ENCODE results near the gene POU6F2.

Gene POU6F2

DNA sequence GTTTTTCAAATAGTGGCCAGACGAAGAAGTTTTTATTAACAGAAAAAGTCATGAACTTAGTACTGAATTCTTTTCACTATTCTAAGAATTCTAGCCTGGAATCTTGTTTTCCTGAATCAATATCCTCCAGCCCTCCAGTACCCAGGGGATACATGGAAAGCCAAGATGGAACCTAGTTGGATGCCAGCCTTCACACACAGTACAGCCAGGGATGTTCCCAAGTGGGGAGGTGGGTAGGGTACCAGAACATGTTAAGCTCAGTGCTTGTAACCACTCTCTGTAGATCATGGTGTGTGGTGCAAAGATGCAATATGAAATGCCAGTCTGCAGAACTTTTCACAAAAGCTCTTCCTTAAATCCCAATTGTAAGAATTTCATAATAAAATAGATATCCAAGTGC, 128.0 kb downstream of the POU6F2 start:
- in situ Hi-C loops (cut with MboI; ENCODE audit: low sequenced_read_pairs) = no loop called here

DNA sequence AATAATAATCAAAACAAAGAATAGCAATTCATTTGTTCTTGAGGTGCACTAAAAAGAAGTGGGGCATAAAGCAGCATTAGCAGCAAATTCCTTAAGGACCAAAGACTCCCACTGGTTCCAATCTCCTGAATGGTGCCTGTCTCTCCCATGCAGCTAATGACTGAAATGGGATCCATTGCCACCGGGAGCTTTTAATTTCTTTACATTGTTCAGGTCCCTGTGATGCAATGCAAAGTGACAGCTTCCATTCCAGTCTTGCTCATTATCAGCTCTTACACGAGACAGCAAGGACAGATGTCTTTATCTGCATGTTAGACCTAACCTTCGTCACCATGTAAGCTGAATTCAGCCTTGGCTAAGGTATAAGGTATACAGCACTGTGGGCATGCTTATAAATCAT, 148.1 kb downstream of the POU6F2 start:
- in situ Hi-C loops (cut with MboI; ENCODE audit: low sequenced_read_pairs) = no loop called here

DNA sequence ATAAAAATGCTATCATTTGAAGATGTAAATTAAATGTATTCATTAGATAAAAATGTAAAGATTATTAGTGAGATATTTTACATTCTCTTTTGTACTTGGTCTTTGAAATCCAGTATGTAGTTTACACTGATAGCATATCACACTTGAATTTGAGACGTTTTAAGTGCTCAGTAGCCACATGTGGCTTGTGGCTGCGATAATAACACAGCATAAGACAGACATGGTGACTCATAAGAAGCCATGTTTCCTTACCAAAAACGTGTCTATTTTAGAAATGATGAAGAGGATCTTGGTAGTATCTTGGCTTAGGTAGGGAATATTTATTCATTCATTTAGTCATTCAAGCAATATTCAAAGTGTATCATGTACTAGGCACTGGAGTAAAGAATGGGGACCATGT, 149.3 kb downstream of the POU6F2 start:
- in situ Hi-C loops (cut with MboI; ENCODE audit: low sequenced_read_pairs) = no loop called here

DNA sequence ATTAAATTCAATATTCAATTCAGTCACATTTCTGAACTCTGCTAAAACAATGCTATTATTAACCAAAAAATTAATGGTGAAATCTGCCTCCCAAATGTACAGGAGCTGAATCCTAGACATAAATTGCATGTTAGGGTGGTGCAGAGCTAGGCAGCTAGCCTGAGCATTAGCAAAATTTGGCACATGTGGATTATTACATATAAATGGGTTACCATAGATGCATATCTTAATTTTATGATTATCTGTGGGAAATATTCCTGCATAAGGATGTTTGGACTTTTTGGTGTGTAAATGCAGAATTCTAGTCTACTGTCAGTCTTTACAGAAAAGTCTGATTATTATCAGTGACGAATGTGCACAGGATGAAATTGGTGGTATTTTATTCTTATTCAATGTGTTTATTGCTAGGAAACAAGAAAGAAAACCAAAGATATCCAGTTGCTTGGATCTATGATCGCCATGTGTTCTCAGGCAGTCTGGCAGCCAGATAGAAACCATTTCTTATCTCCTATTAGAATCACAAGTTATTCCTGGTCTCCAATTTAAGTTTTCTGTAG, 150.7 kb downstream of the POU6F2 start:
- in situ Hi-C loops (cut with MboI; ENCODE audit: low sequenced_read_pairs) = no loop called here

DNA sequence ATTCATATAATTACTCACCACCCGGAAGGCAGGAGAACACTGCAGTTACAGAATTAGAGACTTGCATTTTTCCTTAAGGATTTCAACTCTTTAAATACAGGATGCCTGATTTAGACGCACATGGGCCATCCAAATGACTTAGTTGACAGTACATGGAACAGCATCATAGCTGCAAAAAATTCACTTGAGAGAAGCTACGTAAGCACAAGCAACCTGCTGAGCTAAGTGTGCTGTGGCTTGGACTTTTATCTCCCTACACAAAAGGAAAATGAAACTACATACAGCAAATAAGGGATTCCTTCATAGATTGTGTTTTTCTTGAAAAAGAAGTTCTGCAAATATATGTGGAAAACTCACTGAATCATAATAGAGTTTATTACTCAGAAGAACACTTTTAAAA, 152.6 kb downstream of the POU6F2 start:
- in situ Hi-C loops (cut with MboI; ENCODE audit: low sequenced_read_pairs) = no loop called here

DNA sequence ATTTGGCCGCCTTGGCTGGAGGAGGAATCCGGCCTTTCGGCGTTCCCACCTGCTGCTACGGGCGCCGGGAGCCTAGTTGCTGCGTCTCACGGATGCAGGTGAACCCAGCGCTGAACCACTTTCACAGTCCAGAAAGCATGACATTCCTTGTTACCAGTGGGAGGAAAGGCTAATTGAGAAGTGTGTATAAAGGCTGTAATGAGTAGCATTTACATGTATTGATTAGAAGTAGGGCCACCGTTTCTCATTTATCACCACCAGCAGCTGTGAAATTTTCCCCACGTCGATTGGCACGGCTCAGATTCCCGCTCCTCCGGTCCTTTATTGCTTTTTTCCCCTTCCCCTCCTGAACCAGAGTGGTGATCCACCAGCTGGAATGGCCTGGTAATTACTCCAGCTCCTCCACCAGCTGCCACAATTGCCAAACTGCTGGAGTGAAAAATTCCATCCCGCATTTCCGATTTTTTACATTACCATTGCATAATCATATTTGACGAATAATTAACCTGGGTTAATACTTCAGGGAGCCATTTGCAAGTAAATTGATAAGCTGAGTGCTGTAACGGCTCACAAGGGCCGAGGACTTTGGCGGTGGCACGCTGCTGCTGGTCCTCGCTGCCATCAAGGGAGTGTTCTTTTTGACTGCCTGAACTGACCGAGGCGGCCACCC, 153.3 kb downstream of the POU6F2 start:
- in situ Hi-C loops (cut with MboI; ENCODE audit: low sequenced_read_pairs) = no loop called here

DNA sequence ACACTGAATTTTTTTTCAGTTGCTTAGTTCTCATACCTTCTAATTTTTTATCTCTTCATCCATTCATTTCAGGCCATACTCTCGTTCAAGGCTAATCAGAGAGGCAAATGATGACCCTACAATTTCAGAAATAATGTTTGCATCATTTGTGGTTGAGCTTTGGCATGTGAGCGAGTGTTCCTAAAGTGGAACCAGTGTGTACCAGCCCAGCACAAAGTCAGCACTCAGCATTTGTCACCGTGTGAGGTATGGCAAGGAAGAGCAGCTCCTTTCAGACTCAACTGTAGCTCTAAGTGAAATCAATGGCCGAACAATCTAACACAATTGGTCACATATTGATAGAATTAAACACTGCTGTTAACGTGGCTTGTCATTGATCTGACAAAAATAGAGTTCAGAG, 154.6 kb downstream of the POU6F2 start:
- in situ Hi-C loops (cut with MboI; ENCODE audit: low sequenced_read_pairs) = no loop called here

DNA sequence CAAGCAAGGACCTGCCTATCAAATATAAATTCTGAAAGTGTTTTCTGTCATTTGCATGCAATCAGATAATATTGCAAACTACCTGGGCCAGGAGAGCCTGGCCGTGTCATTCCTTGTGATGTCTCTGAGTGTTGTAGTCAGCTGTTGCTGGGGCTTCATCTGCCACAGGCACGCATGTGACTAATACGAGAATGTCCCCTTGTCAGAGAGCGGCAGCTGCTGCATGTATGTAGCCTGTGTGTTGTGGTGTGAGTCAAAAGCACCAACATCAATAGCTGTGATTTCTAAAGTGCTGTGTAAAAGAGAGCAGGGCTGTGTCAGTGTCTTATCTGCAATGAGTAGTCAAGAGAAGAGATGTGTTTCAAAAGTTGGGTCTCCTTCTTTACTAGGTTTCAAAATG, 155.4 kb downstream of the POU6F2 start:
- in situ Hi-C loops (cut with MboI; ENCODE audit: low sequenced_read_pairs) = no loop called here

DNA sequence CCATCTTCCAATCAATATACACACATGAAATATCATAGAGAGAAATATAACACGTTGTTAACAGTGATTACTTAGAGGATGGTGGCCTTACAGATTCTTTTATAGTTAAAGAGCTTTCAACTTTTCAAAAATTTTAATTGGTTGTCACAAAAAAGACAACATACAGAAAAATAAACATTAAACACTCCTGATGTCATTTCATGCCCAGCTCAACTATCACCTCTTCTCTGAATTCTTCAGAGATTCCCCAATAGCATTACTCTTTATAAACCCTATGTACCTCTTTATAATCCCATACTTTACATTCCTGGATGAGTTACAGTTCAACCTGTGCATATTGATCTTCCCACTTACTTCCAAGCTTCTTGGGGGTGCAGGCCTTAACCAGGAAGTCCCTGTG, 159.8 kb downstream of the POU6F2 start:
- in situ Hi-C loops (cut with MboI; ENCODE audit: low sequenced_read_pairs) = no loop called here

DNA sequence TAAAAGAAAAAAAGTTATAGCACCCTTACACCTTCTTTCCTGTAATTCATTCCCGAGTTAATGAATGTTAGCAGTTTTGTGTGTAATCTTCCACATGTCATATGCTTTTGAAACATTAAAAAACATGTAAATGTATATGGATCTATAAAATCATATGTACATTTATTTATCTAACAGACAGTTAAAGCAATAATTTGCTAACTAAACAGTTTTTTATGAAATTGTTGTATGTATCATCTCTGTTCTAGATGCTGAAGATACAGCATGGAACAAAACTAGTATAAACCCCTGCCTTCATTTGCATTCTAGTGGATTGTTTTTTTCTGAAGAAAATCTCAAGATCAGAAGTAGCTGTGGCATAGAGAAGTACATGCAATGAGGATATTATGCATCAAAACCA, 165.0 kb downstream of the POU6F2 start:
- in situ Hi-C loops (cut with MboI; ENCODE audit: low sequenced_read_pairs) = no loop called here

DNA sequence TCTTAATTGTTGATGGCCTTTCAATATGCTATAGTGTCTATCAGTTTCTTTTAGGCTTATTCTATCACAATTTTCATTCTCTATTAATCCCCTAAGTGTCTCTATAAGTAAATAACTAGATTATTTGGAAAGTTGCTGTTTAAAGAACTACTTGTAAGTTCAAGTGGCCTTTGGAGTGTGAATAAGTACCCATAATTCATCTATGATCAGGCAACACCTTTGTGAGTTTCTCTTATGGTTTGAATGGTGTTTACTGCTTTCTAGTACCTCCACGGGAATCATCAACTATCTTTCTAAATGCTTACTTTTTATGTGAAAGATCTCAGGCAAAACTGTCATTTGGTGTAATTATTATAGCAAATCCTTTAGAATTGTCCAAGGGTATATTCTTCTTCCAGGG, 166.7 kb downstream of the POU6F2 start:
- in situ Hi-C loops (cut with MboI; ENCODE audit: low sequenced_read_pairs) = no loop called here

DNA sequence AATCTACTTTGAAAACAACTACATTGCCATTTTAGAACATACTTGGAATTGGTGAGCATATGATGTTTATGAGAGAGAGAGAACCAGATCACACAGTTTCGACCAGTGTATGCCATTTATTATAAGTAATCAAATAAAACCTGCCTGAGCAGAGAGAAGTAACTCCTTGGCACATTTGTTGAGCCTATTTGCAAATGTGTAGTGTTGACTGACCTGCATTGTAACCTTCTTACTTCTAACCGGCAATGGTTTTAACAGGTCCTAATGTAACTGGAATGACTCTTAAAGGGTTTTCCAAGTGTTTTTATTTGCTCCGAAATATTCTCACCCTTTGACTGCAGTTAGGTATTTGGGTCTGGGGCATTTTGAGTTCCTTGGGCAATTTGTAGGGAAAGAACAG, 167.6 kb downstream of the POU6F2 start:
- in situ Hi-C loops (cut with MboI; ENCODE audit: low sequenced_read_pairs) = no loop called here

DNA sequence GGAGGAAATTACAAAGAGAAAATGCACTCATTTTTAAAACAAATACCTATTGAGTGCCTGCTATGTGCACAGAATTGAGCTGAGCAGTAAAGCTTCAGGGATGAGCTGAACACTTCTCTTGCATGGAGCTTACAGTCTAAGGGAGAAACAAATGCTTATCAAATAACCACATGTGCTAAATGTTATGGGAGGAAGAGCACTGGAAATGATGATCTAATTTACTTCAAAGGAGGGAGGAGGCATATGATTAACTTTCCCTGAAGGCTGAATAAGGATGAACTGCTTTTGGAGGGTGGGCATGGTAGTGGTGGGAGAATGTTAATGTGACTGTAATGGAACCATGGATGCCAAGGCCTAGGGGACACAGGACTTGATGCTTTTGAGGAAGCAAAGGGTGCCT, 168.2 kb downstream of the POU6F2 start:
- in situ Hi-C loops (cut with MboI; ENCODE audit: low sequenced_read_pairs) = no loop called here

DNA sequence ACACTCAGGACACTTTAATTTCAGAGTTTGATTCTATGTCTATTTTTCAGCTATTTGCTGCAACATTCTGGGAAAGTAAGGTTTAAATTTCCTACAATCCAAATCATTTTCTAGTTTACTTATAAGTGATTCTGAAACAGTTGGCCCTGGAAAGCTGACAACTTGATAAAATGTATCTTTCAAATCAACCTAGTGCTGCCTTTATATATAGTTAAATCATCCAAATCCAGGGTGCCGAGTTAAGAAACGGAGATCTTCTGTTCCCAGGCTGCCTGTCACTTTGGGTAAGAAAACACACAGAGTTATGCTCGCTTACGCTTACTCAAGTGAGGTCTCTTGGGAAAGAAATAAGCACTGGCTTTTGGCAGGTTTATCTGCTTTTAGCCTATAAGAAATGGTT, 175.0 kb downstream of the POU6F2 start:
- in situ Hi-C loops (cut with MboI; ENCODE audit: low sequenced_read_pairs) = no loop called here

DNA sequence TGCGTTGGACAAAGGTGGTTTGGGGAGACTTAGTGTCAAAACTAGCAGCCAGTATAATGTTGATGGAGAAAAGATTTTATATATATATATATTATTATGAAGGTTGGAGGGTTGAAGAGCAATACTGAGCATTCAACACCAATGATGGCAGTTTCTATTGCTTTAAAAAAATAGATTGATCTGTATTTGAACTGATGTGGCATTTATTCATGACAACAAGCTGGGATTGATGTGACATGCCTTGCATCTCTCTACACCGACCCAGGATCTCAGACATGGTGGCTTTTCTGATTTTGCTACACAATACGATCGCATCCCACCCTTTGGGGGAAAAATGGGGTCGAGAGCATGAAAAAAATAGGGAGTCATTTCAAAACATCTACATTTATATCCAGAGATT, 175.4 kb downstream of the POU6F2 start:
- in situ Hi-C loops (cut with MboI; ENCODE audit: low sequenced_read_pairs) = no loop called here

DNA sequence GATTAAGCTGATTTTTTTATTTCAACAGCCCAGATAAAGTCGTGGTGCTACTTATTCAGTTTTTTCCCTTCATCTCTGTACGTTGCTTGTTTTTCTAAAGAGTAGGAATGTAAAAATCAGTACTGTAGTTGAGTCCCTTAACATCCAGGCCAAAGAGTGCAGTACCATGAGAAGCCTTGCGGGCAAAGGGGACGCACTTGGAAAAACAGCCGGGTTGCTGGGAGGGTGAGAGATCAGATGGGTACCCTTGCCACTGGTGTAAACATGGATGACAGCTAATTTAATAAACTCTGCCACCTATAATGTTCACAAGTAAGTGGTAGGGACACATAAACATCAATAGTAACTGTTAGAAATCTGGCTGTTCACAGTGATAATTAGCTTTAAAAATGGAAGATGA, 175.9 kb downstream of the POU6F2 start:
- in situ Hi-C loops (cut with MboI; ENCODE audit: low sequenced_read_pairs) = no loop called here

DNA sequence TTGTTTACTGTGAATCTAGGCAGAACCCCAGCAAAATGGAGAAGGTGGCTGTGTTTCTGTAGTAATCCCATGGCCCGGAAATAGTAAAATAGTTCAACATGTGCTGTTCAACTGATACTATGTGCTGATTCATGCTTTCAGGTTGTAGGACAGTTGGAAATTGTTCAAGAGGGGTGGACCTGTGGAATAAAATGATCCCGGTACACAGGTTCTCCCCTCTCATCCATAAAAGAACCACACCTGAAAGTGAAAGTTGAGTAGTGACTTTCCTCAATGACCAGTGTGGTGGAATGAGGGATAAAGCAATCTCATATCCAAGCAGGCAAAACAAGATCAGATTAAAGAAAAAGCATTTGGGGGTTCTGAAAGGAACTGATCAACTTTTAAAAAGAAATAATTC, 177.1 kb downstream of the POU6F2 start:
- in situ Hi-C loops (cut with MboI; ENCODE audit: low sequenced_read_pairs) = no loop called here

DNA sequence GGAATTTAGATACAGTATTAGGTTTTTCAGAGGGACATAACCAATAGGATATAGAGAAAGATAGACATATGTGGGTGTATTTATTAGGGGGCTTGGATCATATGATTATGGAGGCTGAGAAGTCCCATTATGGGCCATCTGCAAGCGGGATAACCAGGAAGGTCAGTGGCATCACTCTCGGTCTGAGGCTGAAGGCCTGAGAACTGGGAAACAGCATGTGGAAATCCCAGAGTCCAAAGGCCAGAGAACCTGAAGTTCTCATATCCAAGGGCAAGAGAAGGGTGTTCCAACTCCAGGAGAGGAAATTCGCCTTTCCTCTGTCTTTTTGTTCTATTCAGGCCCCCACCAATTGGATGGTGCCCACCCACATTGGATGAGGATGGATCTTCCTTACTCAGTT, 180.7 kb downstream of the POU6F2 start:
- in situ Hi-C loops (cut with MboI; ENCODE audit: low sequenced_read_pairs) = no loop called here

DNA sequence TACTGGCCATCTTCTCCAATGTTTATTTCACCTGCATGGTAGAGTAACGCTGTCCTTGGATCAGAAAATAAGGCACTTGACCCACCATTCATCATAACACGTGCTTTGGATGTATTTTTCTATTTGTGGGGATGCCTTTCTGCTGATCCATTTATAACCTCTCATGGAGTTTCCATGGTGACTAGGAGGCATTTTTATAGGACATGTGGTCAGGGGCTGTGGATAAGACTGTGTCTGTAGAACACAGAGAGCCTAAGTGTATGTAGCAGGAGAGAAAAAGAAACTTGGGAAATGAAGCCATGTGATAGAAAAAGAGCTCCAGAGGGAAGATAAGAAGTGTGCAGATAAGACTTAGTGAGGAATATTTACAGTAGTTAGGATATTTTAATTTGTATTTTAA, 184.2 kb downstream of the POU6F2 start:
- in situ Hi-C loops (cut with MboI; ENCODE audit: low sequenced_read_pairs) = no loop called here

DNA sequence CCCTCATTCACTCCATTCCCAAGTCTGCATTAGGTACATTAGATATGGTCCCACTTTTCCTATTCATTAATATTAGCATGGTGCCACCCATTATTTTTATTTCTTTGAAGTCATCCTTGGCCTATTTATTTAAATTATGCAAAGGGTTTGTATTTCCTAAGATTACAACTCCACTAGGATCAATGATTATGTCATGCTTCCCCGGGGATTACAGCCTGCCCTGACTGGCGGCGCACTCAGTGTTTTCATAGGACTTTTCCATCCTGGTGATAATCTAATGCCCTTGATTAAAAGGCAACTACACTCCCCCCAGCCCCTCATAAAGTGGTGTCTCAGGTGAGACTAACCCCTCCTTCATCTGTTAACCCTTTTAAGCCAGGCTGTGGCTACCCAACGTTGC, 187.2 kb downstream of the POU6F2 start:
- in situ Hi-C loops (cut with MboI; ENCODE audit: low sequenced_read_pairs) = no loop called here

DNA sequence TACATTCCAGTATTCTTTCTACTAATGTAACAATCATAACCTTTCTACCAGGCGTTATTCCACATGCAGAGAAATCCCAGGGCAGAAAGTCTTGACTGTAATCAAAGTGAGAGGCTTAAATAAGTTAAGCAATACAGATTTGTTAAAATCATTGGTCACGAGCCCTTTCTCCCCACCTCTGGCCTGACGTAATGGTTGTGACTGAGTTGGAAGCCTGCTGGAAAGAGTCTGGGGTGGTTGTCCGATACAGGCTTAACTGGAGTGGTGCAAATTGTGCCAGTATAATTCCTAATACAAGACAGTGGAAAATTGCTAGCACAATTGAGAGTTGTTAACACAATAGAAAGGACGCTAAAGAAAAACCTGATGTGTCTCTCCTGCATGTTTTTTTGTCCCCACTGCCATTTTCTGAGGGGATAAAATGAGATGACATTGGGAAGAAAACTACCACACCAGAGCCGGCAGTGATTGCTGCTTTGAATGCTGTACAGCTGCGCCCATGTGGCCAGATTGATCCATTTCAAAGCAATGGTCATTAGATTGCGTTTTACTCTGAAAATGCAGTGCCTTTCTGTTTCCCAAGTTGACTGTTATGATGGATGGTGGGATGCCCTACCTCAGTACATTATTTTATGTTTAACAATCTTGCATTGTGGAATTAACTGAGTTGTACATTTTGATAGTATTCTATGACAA, 190.8 kb downstream of the POU6F2 start:
- in situ Hi-C loops (cut with MboI; ENCODE audit: low sequenced_read_pairs) = no loop called here

DNA sequence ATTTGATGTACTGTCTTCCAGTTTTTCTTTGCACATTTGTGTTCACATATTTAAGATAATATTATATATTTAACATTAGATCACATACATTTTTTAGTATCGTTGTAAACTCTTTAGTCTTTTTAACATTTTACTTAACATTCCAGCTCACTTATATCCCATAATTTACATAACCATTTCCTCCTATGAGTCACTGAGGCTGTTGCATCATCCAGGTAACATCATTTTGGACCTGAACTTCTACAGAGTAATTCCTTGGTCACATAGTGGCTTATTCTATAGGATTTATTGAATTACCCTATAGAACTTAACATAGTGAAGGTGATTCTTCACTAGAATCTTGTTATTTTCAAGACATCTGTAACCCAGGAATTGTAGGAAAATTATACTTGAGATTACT, 194.4 kb downstream of the POU6F2 start:
- in situ Hi-C loops (cut with MboI; ENCODE audit: low sequenced_read_pairs) = no loop called here

DNA sequence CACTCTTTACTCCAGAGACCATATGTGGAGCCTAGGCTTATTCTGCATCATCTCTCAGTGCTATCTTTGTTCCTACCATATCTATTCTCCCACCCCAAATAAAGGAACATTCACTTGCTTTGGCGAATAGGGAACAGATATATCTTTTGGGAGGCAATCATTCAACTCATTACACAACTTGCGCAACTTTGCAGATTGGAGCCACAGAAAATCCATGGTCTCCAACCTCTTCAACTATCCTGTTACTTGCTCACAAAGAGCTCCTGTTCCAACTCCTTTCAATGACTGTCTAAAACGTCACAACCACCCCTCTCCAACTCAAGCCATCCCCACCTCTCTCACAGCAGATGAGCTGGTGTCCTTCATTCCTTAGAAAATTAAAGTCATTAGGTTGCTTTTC, 203.7 kb downstream of the POU6F2 start:
- in situ Hi-C loops (cut with MboI; ENCODE audit: low sequenced_read_pairs) = no loop called here
